ENCODE data around the gene RUVBL1.

Gene RUVBL1

GRCh38 chr3:128151758-128152274 lies 28.2 kb upstream of the RUVBL1 start:
- TF ChIP-seq CTCF (IDR thresholded peaks at IDR 0.05; ENCODE audit: low read depth, low read length), result no peak
- H3K4me3 ChIP-seq (ENCODE audit: low read depth, low read length), result no peak overlapping the region

GRCh38 chr3:128149650-128150049 lies 26.0 kb upstream of the RUVBL1 start:
- no peak for TF ChIP-seq CTCF (IDR thresholded peaks at IDR 0.05; ENCODE audit: low read depth, low read length)
- no peak overlapping the region for H3K4me3 ChIP-seq (ENCODE audit: low read depth, low read length)

- TF ChIP-seq CTCF (IDR thresholded peaks at IDR 0.05; ENCODE audit: low read depth, low read length), result no peak
- H3K4me3 ChIP-seq (ENCODE audit: low read depth, low read length), result no peak overlapping the region
These were observed 22.6 kb upstream of the RUVBL1 start for GRCh38 chr3:128146201-128146600.

GRCh38 chr3:128145279-128145678 lies 21.7 kb upstream of the RUVBL1 start:
- no peak overlapping the region for H3K4me3 ChIP-seq (ENCODE audit: low read depth, low read length)
- TF ChIP-seq CTCF (IDR thresholded peaks at IDR 0.05; ENCODE audit: low read depth, low read length), result no peak

- TF ChIP-seq CTCF (IDR thresholded peaks at IDR 0.05; ENCODE audit: low read depth, low read length), result no peak
- no peak overlapping the region for H3K4me3 ChIP-seq (ENCODE audit: low read depth, low read length)
These were observed 21.0 kb upstream of the RUVBL1 start for GRCh38 chr3:128144512-128145187.

- no peak for TF ChIP-seq CTCF (IDR thresholded peaks at IDR 0.05; ENCODE audit: low read depth, low read length)
- no peak overlapping the region for H3K4me3 ChIP-seq (ENCODE audit: low read depth, low read length)
These were observed 19.9 kb upstream of the RUVBL1 start for GRCh38 chr3:128143496-128143895.

- peak; percentile 80 for TF ChIP-seq CTCF (IDR thresholded peaks at IDR 0.05; ENCODE audit: low read depth, low read length)
- no peak overlapping the region for H3K4me3 ChIP-seq (ENCODE audit: low read depth, low read length)
These were observed 9.8 kb upstream of the RUVBL1 start for GRCh38 chr3:128133273-128133883.

Measured in WI38 (cell line).